Pancreas (tissue), 10 donors: ENCODE data around the gene ANKRD40CL. TPM values are rescaled to one million over a fixed set of nuclear protein-coding genes. Genes with fewer than 3 reads are reported as not detected.
A peak's percentile ranks its signal among the peaks of the same experiment; 100 is the strongest.

Source experiments
- ATAC-seq, 4 donors: fragments of 200-7000 bp; cut with Tn5 transposase; one replicate each; pipeline versions ENCODE4 v1.8.0 to v1.9.1; 2020; ENCODE audit warnings: mild to moderate bottlenecking in 4 of 4, moderate library complexity in 4 of 4
- DNase-seq, 6 donors: peaks; one replicate each; pipeline ENCODE4 v3.0.0-alpha.2; 2020
- FAIRE-seq: peaks from 2 replicates; lab custom pipeline; 2012; peaks lifted over from hg19 to GRCh38; lab: Jason Lieb, UNC
- H3K27ac ChIP-seq, 4 donors: fragments of 200-600 bp; sonication (generic); 1 replicate in 3 of 4; 2 replicates in 1 of 4; pipeline versions ENCODE4 v1.5.0 to v1.8.0; 2020
- H3K27me3 ChIP-seq, 4 donors: fragments of 200-600 bp; one replicate each; pipeline ENCODE4 v1.8.0; 2021
- H3K36me3 ChIP-seq, 3 donors: fragments of 200-600 bp; sonication (generic) in 1 of 3; one replicate each; pipeline versions ENCODE4 v1.5.0 to v1.8.0; 2020 to 2021
- H3K4me1 ChIP-seq, 3 donors: fragments of 200-600 bp; one replicate each; pipeline ENCODE4 v1.8.0; 2021
- H3K4me3 ChIP-seq, 4 donors: fragments of 200-600 bp; sonication (generic) in 2 of 4; one replicate each; pipeline versions ENCODE4 v1.5.0 to v1.8.0; 2020 to 2021
- H3K9me3 ChIP-seq, 4 donors: fragments of 200-600 bp; one replicate each; pipeline ENCODE4 v1.8.0; 2021
- CTCF ChIP-seq, 4 donors: fragments of 200-600 bp; sonication (generic) in 3 of 4; IDR thresholded peaks; one replicate each; pipeline versions ENCODE4 v1.5.0 to v1.8.0; 2021; ENCODE audit warnings: antibody characterized with exemption in 4 of 4
- WGBS, 2 donors: extraction: QIAGEN DNeasy Blood & Tissue Kit; methylation state at CpG; one replicate each; pipeline ENCODE4 v1.1.7; 2013; 5-methylcytosine and 5-hydroxymethylcytosine counted together
- intact Hi-C, 3 donors: fragments of 100-400 bp; cut with DNase I; formaldehyde crosslinking; loops; one replicate each; pipeline versions ENCODE4 v1.11.1 to v1.14.2; 2022
- polyA plus RNA-seq, 2 donors: library from polyadenylated mRNA; stranded (reverse); fragments of 200-250 nt; gene quantifications; one replicate each; pipeline ENCODE4 v1.2.3, GENCODE V29; 2013
- total RNA-seq, 6 donors: library from RNA; stranded (reverse); fragmentation: NEBNext Ultra II Directional in 4 of 6; extraction: Animal tissue kit (Norgen Biotek cat#: 25700) in 4 of 6; gene quantifications; one replicate each; pipeline versions ENCODE4 v1.2.1 to v1.2.4, GENCODE V29; 2021 to 2023
- donor health status: healthy with polysubstance abuse.
- donor health status: DM: no; HTN: no; CAD: no; lungs with moderate emphysema.
- donor health status: DM: no; HTN: no; CAD: no.
- donor health status: control.
- donor health status: control.
- donor health status: Bipolar disorder and iron deficiency.
- donor health status: DM: yes; HTN: yes; CAD: no.
- donor health status: DM: no; HTN: no; CAD: no.
- donor health status: DM: no; HTN: no; CAD: no.
- donor health status: DM: yes; HTN: yes; CAD: no.

ANKRD40CL gene
- total and polyA plus RNA-seq, 8 donors, result 0.16 to 0.46 (median 0.19) TPM; not detected in 5

DNA sequence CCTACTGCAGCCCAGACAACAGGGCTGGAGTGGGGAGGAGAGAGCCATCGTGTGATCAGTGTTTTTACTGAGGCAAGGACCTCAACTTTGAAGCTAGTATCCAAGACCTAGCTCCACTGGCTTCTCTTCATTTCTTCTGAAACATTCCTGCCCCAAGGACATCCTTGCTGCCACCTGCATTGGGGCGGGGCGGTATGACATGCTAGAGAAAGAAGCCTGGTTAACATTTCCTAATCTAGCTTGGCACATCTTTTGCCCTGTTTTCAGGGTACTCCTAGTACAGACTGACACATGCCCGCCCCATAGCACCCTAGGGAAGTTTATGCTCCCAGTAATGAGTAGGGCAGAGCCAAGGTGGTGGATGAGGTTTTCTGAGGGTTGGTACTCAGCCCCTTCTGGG, 17.8 kb upstream of the ANKRD40CL start:
- WGBS, 2 donors, result 60 to 68% methylated on average over 4 of the region's 4 CpGs
- Histone ChIP-seq H3K27ac (peak overlapping the region in 1 of 4 donors; percentile 38), H3K4me1 (peaks cover 0 to 10% (median 9%) of the 10 kb centered on the region in 3 donors), H3K9me3 (no peaks in the 10 kb centered on the region), H3K36me3 (no peaks in the 10 kb centered on the region), H3K27me3 (no peaks in the 10 kb centered on the region), H3K4me3 (no peak overlapping the region)
- TF ChIP-seq CTCF (IDR thresholded peaks at IDR 0.05), result no peak
- no peak for DNase-seq
- no peak for ATAC-seq
- FAIRE-seq, result no peak
- intact Hi-C loops, result loop anchor here (10.0 kb wide), 2 partner anchors 50 to 170 kb away; partner anchors contain the start of gene WFIKKN2 (in 1 of the 3)

DNA sequence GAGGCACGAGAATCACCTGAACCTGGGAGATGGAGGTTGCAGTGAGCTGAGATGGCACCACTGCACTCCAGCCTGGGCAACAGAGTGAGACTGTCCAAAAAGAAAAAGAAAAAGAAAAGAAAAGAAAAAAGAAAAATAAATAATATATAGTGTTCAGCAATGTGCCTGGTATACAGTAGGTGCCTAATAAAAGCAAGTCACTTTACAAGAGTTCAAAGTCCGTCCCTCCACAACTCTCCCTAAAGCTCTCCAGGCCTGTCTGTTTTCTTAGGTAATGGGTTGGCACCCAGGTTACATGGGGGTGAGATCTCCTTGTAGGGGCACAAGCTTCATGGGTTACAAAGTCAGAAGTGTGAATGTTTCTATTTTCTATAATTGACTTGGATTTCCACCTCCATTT, 16.6 kb upstream of the ANKRD40CL start:
- H3K4me1 ChIP-seq, result peaks cover 0 to 10% (median 9%) of the 10 kb centered on the region in 3 donors
- no peaks in the 10 kb centered on the region for H3K27me3 ChIP-seq
- FAIRE-seq, result no peak
- H3K36me3 ChIP-seq, result no peaks in the 10 kb centered on the region
- no peak overlapping the region for H3K27ac ChIP-seq
- intact Hi-C loops, result loop anchor here (5.0 to 10.0 kb wide), 3 partner anchors 51 to 171 kb away; partner anchors contain the start of gene WFIKKN2 (in 1 of the 3)
- ATAC-seq, result no peak
- no peak for TF ChIP-seq CTCF (IDR thresholded peaks at IDR 0.05)
- DNase-seq, result no peak
- 77 to 80% methylated on average over 2 of the region's 2 CpGs for WGBS, 2 donors
- H3K4me3 ChIP-seq, result no peak overlapping the region
- H3K9me3 ChIP-seq, result no peaks in the 10 kb centered on the region

DNA sequence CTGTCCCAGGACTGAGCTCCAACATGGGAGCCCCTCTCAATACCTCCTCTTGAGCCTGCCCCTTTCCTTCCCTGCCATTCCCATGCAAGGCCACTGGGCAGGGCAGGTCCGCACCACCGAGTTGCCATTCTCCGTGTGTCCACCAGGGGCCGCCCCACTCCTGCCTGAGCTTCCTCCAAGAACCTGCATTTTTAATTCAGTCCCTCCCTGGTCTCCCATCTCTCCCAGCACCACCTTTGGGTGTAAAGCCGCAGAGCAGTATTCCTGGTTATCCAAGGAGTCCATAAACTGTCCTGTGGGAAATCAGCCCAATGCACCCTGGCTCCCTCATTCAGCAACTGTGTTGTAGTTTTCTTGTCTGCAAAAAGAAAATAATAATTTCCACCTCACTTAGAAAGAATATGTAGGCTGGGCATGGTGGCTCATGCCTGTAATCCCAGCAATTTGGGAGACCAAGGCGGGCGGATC, 15.9 kb upstream of the ANKRD40CL start:
- intact Hi-C loops, result loop anchor here (5.0 to 10.0 kb wide), 3 partner anchors 52 to 172 kb away; partner anchors contain the start of gene WFIKKN2 (in 1 of the 3)
- 8 to 9% methylated on average over 7 of the region's 7 CpGs for WGBS, 2 donors
- peak; percentile 85 to 95 (median 92) for ATAC-seq

GRCh38 chr17:50781167-50781566, 13.8 kb upstream of the ANKRD40CL start:
- no peak overlapping the region for H3K27ac ChIP-seq
- H3K4me3 ChIP-seq, result no peak overlapping the region
- FAIRE-seq (no peak), DNase-seq (no peak), ATAC-seq (no peak)
- intact Hi-C loops, result loop anchor here (5.0 to 10.0 kb wide), 3 partner anchors 54 to 174 kb away; partner anchors contain the start of gene WFIKKN2 (in 1 of the 3)
- peaks cover 0 to 9% (median 7%) of the 10 kb centered on the region in 3 donors for H3K4me1 ChIP-seq
- H3K36me3 ChIP-seq, result no peaks in the 10 kb centered on the region
- WGBS, 2 donors, result 49 to 54% methylated on average over 38 of the region's 38 CpGs
- no peaks in the 10 kb centered on the region for H3K27me3 ChIP-seq
- no peaks in the 10 kb centered on the region for H3K9me3 ChIP-seq
- TF ChIP-seq CTCF (IDR thresholded peaks at IDR 0.05), result no peak

More for the DNA sequence above, 15.9 kb upstream of the ANKRD40CL start:
- no peak overlapping the region for H3K27ac ChIP-seq
- peaks cover 0 to 10% (median 9%) of the 10 kb centered on the region in 3 donors for H3K4me1 ChIP-seq
- no peak overlapping the region for H3K4me3 ChIP-seq
- no peaks in the 10 kb centered on the region for H3K27me3 ChIP-seq
- DNase-seq (peak; percentile 74 to 94 (median 89)), FAIRE-seq (no peak)
- no peaks in the 10 kb centered on the region for H3K36me3 ChIP-seq
- no peaks in the 10 kb centered on the region for H3K9me3 ChIP-seq
- TF ChIP-seq CTCF (IDR thresholded peaks at IDR 0.05), result peak; percentile 94 to 98 (median 97)
